HG03135 (cell line): Measurements from ENCODE around the gene KCTD15.
A peak's percentile ranks its signal among the peaks of the same experiment; 100 is the strongest.

Experiments
- ATAC-seq: cut with Tn5 transposase; IDR thresholded peaks from one replicate; pipeline ENCODE4 v1.9.1; 2021; ENCODE audit warnings: mild to moderate bottlenecking, moderate library complexity; ENCODE audit not compliant: unreplicated experiment

Gene KCTD15

DNA sequence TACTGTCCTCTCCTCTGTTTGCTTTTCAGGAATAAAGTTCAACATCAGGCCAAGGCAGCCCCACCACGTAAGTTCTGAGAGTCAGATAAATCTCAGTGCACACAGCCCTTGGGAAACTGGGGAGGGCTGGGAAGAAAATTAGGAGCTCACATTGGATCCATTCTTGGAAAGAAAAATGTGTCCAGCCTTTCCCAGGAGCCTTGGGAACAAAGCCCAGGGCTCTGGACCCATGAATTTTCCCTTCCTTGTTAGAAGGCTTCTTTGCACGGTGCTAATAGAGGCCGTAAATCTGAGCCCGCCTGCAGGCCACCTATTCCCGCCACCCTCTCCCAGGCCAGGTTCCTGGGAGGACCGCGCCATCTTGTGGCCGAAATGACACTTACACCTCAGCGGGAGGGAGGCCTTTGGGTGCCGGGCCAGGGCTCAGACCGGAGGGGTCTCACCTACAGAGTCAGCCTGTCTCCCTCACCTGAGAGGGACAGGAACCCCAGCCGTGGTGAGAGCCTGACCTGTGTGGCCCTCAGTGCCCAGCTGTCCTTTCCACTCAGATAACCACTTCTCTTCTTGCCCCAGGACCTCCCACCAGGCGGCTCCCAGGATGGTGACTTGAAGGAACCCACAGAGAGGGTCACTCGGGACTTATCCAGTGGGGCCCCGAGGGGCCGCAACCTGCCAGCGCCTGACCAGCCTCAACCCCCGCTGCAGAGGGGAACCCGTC, 25.1 kb upstream of the KCTD15 start:
- no peak for ATAC-seq

DNA sequence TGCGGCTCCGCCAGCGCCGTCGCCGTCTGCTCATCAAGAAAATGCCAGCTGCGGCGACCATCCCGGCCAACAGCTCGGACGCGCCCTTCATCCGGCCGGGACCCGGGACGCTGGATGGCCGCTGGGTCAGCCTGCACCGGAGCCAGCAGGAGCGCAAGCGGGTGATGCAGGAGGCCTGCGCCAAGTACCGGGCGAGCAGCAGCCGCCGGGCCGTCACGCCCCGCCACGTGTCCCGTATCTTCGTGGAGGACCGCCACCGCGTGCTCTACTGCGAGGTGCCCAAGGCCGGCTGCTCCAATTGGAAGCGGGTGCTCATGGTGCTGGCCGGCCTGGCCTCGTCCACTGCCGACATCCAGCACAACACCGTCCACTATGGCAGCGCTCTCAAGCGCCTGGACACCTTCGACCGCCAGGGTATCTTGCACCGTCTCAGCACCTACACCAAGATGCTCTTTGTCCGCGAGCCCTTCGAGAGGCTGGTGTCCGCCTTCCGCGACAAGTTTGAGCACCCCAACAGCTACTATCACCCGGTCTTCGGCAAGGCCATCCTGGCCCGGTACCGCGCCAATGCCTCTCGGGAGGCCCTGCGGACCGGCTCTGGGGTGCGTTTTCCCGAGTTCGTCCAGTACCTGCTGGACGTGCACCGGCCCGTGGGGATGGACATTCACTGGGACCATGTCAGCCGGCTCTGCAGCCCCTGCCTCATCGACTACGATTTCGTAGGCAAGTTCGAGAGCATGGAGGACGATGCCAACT, 24.4 kb upstream of the KCTD15 start:
- no peak for ATAC-seq

DNA sequence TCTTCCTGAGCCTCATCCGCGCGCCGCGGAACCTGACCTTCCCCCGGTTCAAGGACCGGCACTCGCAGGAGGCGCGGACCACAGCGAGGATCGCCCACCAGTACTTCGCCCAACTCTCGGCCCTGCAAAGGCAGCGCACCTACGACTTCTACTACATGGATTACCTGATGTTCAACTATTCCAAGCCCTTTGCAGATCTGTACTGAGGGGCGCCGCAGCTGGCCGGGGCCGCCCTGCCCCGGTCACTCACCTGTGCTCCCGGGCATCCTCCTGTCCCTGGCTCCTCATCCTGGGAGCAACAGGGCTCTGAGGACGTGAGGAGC, 23.9 kb upstream of the KCTD15 start:
- no peak for ATAC-seq

DNA sequence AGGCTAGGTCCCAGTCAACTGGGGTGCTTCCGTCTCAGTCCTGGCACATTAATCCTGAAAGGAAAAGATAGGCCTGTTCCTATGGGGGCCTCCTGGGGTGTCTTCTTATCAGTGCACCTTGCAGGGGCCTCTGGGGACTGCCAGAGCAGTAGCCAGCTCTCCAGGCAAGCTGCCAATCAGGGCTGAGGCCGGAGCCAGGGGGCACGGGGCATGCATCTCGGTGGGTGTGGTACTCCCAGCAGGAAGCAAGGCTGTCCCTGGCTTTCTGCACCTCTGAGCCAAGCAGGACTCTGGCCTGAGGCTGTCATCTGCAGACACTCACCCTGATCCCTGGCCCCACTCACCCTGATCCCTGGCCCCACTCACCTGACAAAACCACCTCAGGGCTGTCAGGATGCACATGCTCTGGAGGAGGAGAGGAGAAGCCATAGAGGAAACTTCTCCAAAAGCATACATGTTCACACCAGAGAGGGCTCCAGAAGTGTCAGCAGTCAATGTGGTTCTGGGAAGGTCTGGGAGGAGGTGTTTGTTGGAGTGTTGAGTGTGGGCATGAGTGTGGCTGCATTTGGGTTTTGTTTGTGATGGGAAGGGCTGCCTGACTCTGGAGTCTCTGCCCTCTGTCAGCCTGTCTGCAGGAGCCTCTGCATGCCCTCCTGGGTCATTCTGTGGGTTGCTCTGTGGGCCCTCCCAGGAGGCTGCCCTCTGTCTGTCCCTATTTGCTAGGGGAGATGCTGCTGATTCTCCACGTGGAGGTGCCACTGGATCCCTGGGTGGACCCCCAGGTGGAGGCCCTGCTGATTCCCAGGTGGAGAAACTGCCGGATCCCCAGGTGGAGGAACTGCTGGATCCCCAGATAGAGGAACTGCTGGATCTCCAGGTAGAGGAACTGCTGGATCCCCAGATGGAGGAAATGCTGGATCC, 22.7 kb upstream of the KCTD15 start:
- no peak for ATAC-seq

DNA sequence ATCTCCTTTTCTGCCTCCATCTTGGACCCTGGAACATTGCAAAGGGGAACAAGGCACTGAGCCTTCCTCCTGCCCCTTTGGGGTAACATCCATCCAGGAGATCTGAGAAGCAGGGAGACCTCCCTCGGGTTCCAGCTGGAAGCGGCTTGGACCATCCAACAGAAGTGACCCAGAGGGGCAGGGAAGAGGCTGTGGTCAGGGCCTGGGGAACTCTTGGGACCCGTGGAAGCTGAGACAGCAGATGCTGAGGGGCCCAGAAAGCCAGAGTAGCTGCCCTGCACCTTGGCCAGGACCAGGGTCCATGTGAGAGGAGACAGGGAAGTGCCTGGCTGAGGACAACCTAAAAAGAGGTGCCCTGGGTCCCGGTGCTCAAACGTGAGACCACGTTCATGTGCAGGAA, 21.9 kb upstream of the KCTD15 start:
- ATAC-seq = no peak

DNA sequence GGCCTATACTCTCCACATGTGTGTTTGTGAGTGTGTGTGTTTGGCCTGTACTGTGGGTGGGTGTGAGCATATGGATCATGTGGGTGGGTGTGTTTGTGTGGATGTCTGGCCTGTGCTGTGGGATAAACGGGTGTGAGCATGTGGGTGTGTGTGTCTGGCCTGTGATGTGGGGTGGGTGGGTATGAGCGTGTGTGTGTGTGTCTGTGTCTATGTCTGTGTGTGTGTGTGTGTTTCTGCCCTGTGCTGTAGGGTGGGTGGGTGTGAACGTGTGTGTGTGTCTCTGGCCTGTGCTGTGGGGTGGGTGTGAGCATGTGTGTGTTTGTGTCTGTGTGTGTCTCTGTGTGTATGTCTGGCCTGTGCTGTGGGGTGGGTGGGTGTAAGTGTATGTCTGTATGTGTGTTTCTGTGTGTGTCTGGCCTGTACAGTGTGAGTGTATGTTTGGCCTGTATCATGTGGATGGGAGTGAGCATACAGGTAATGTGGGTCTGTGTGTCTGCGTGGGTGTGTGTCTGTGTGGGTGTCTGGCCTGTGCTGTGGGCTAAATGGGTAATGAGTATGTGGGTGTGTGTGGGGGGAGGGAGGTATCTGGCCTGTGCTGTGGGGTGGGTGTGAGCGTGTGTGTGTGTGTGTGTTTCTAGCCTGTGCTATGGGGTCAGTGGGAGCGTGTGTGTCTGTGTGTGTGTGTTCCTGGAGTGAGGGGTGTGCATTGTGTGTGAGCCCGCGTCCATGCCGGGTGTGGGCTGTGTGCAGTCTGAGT, 20.8 kb upstream of the KCTD15 start:
- no peak for ATAC-seq

DNA sequence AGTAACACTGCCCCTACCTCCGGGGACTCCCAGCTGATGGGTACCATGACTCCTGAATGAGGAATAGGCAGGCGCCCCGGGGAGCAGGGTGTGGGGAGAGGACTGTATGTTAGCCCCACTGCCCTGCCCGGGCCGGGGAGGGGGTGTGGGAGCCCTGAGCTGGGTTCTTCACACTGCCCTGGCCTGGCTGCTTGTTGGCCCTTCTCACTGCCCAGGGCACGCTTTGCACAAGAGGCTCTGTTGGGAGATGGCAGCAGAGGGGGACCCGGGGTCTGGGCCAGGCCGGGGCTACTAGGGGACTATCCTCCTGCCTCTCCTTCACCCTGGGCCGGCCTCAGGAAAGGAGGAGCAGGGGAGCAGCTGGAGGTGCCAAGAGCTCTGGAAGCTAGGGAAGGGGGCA, 19.3 kb upstream of the KCTD15 start:
- ATAC-seq = no peak

DNA sequence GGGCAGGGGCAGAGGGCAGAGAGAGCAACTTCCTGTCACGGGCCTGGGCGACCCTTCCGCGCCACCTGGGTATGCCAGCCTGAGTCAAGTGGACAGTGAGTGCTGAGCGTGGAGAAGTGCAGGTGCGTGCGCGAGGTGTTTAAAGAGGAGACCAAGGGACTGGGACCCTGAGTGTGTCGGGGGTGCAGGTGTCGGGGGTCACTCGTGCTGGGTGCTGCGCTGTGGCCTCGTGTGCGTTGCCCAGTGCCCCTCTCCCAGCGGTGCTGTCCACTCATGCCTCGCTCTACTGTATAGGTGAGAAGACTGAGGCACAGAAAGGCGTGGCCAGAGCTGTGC, 18.9 kb upstream of the KCTD15 start:
- ATAC-seq = no peak

DNA sequence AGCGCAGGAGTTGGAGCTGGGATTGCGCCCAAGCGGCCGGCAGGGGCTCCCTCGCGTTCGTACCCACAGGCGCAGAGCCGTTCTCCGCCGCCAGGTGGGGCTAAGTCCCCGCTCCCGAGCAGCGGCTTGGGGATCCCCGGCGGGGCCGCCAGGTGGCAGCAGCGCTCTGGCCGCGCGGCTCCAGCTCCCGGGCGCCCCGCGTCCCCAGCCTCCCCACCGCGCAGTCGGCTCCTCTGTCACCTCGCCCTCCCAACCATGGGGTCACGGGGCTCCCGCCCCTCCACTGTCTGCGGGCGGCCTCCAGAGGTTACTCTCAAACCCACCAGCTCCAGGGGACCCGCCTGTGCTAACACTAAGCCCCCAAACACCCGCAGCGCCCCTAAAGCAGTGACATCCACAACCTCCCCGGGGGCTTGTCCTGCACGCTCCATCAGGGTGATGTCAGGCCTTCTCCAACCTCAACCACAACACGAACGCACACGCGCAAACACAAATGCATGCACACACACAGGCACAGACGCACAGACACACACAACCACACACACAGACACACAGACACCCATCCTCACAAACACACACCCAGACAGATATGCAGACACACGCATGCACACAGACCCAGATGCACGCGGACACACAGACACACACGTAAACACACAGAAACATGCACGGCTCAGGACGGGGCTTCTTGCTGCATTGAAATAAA, 18.4 kb upstream of the KCTD15 start:
- peak; percentile 75 for ATAC-seq

DNA sequence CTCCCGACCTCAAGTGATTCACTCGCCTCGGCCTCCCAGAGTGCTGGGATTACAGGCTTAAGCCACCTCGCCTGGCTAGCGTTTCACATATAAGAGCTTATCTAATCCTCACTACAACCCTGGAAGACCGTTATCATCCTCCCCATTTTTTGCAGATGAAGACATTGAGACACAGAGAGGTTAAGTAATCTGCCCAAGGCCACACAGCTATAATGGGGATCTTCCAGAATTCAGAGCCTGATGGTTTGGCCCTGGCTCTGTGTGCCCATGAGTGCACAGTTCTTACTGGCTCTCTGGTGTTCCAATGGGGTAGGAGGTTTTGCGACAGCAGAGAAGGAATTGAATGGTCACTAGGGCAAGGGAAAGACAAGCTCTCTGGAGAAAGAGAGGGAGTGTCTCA, 16.8 kb upstream of the KCTD15 start:
- ATAC-seq = no peak

DNA sequence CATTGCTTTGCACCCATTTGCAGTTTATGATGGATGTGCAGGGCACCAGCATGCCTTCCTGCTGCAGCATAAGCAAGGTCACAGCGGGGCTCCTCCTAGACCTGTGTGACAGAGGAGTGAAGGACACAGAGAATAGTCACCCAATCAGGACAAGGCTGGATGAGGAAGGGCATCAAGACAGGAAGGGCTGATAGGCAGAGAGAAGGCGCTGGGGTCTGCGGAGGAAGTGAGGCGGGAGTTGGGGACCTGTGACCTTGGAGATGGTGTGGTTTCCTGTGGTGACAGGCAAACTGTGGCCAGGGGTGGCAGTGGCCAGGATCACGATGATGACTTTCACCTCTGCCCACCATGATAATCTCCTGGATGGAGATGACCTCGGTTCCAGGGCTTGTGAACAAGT, 16.4 kb upstream of the KCTD15 start:
- ATAC-seq = no peak

DNA sequence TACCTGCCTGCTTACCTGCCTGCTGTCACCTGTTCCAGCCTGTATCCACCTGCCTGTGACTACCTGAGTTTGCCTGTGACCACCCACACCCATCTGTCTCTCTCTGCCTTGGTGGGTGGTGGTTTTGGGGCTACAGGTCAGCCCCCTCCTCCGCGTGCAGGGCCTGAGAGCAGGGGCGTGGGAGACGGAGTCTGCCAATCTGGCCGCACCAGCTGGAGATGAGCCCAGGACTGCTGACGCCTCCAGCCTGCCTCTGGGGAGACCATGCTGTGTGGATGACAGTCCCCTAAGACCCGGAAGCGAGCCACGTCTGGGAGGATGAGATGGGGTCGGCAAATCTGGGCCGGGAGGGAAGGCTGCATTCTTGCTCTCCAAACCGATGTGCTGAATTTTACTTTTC, 15.9 kb upstream of the KCTD15 start:
- no peak for ATAC-seq

DNA sequence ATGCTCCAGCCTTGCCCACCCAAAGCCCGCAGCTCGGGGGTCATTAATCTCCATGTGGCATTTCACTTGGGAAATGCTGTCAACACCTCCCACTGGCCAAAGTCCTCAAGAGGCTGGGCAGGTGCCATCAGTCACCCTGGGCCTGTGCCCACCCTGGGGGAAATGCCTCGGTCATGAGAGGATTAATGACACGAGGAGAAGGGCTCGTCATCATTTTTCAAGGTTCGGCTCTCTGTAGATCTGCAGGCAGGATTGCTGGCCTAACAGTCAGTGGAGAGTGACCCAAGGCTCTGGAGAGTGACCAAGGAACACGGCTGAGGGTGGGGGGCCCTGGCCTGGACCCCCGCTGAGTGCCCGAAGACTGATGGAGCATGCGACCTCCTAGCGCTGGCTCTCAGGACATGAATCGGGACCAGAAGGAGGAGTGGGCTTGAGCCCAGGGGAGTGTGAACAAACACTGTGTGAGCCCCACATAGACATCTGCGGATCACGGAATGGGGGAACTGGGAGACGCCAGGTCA, 15.2 kb upstream of the KCTD15 start:
- ATAC-seq = no peak

DNA sequence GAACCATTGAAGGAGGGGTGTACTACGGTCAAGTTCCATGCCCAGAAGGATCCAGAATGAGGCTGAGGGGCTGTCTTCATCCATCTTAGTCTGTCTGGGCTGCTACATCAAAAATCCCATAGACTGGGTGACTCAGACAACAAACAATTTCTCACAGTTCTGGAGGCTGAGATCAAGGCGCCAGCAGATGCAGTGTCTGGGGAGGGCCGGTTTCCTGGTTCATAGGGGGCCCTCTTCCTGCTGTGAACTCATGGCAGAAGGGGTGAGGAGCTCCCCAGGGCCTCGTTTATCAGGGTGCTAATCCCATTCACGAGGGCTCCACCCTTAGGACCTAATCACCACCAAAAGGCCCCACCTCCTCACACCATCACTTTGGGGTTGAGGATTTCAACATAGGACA, 14.7 kb upstream of the KCTD15 start:
- ATAC-seq = no peak

DNA sequence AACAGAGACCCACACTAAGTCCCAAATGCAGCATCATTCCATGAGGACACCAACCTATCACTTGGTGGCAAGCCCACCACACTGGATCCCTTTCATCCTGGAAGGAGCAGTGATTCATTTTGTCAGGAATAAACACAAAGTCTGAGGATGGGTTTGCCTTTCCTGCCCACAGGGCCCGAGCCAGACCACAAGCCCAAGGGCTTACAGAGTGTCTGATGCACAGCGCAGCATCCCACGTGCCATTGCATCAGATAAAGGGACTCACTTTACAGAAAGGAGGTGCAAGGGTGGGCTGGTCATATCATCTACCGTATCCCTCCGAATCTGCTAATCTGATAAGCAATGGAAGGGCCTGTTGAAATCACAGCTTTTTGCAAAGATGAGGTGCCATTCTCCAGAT, 12.2 kb upstream of the KCTD15 start:
- no peak for ATAC-seq

DNA sequence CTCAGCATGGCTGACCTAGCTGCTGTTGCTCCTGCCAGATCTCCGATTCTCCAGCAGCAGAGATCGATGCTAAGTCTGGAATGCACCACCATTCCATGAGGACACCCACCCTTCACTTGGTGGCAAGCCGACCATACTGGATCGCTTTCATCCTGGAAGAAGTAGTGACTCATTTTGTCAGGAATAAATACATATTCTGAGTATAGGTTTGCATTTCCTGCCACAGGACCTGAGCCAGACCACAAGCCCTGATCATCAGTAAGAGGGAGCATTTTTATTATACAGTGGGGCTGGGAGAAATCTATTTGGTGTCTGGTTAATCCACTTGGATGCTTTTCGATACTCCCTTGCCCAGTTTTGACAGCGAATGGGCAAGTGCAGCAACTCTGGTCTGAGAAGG, 10.9 kb upstream of the KCTD15 start:
- no peak for ATAC-seq

DNA sequence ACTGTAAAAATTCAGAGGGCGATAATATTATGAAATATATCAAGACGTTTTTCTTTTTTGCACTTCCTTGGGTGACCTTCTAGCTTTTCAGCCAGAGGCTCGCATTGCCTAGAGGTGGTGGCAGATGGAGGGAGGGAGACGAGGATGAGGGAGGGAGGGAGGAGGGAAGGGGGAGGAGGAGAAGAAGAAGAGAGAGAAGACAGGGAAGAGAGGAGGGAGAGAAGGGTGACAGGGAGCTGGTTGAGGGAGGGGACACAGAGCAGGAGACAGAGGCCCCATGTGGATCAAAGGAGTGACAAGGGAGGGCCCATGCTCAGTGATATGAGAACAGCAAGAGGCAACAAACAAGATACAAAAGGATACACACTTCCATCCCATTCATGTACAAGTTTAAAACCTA, 8.0 kb upstream of the KCTD15 start:
- ATAC-seq = no peak

DNA sequence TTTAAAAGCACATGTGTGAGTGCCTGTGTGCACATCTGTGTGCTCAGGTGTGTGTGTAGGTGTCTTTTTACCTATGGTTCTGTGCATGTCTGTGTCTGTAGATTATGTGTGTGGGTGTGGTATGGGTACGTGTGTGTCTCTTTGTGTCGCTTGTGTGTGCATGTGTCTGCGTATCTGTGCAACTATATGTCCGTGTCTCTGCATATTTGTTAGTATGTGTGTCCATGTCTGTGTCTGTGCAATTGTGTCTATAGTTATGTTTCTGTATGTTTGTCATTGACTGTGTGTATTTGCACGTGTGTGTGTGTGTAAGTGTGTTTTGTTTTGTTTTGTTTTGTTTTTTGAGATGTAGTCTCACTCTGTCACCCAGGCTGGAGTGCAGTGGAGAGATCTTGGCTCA, 7.3 kb upstream of the KCTD15 start:
- no peak for ATAC-seq

DNA sequence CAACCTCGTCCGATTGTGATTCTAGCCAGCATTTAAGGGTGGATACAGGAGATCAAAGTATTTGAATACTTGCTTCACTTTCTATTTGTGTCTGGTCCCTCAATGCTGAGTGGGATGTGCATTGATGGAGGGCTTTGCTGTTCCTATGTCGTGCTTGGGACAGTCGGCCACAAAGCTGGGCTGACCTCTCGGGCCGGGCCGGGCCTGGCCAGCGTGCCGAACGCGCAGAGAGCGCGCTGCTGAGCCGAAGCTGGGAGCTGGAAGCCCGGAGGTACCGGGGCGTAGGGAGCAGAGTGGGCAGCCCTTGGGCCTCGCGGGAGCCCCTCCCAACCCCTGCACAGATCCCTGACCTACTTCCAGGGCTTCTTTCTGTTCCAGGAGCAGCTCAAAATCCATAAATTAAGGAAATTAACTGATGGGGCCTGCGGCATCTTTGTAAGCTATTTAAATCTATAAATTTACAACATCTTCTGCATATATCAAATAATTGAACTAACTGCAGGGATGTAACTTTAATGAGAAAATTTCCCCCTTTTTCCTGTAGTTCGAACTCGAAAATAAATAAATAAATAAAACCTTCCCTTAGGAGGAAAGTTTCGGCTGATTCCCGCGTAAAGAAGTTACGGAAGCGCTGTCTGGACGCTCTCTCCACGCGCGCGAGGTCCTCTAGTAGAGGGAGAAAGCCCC, 1.8 kb upstream of the KCTD15 start:
- no peak for ATAC-seq
